KG1 (cell line): ENCODE measurements around the gene KLK13.

Source experiments
- DNase-seq: peaks from one replicate; lab custom pipeline; 2025; lab: John Stamatoyannopoulos, UW

KLK13 gene

GRCh38 chr19:51060973-51061372, 3.9 kb downstream of the KLK13 start:
- no peak for DNase-seq

- no peak for DNase-seq
Measured at GRCh38 chr19:51060336-51060735, 4.6 kb downstream of the KLK13 start.

GRCh38 chr19:51059715-51060114, 5.2 kb downstream of the KLK13 start:
- no peak for DNase-seq

GRCh38 chr19:51055866-51056265, 9.0 kb downstream of the KLK13 start:
- DNase-seq, result no peak

- DNase-seq, result no peak
Measured at GRCh38 chr19:51047031-51047335, 17.9 kb downstream of the KLK13 start.

GRCh38 chr19:51044327-51044726, 20.6 kb downstream of the KLK13 start:
- DNase-seq, result no peak

GRCh38 chr19:51043497-51043896, 21.4 kb downstream of the KLK13 start:
- no peak for DNase-seq

- DNase-seq, result no peak
Measured at GRCh38 chr19:51040151-51040550, 24.7 kb downstream of the KLK13 start.

- no peak for DNase-seq
Measured at GRCh38 chr19:51036519-51036918, 28.4 kb downstream of the KLK13 start.

- no peak for DNase-seq
Measured at GRCh38 chr19:51034704-51035103, 30.2 kb downstream of the KLK13 start, which contains the start of gene KLK12. Gene KLK12, minus strand, starts transcription at chr19:51035002. Its CDS starts 381 bp downstream, at chr19:51034621.

GRCh38 chr19:51031880-51032225, 33.0 kb downstream of the KLK13 start:
- DNase-seq, result no peak

- no peak for DNase-seq
Measured at GRCh38 chr19:51031220-51031879, 33.5 kb downstream of the KLK13 start.

GRCh38 chr19:51030631-51031030, 34.3 kb downstream of the KLK13 start:
- no peak for DNase-seq

- DNase-seq, result no peak
Measured at GRCh38 chr19:51029718-51030117, 35.2 kb downstream of the KLK13 start.

- DNase-seq, result no peak
Measured at GRCh38 chr19:51027873-51028272, 37.0 kb downstream of the KLK13 start.

GRCh38 chr19:51027126-51027806, 37.6 kb downstream of the KLK13 start:
- DNase-seq, result no peak

GRCh38 chr19:51026554-51026831, 38.4 kb downstream of the KLK13 start, which contains the start of gene KLK11:
Gene KLK11, minus strand, starts transcription at chr19:51026616. Its CDS starts 985 bp downstream, at chr19:51025631.
- no peak for DNase-seq

- no peak for DNase-seq
Measured at GRCh38 chr19:51025809-51026553, 38.9 kb downstream of the KLK13 start.

GRCh38 chr19:51025401-51025800, 39.5 kb downstream of the KLK13 start:
- no peak for DNase-seq

- DNase-seq, result no peak
Measured at GRCh38 chr19:51024924-51025323, 40.0 kb downstream of the KLK13 start.

GRCh38 chr19:51023946-51024345, 40.9 kb downstream of the KLK13 start:
- DNase-seq, result no peak

- DNase-seq, result no peak
Measured at GRCh38 chr19:51022526-51022925, 42.4 kb downstream of the KLK13 start.

- DNase-seq, result peak; percentile 26
Measured at GRCh38 chr19:51020988-51021651, 43.8 kb downstream of the KLK13 start.
